Activated CD4-positive, alpha-beta memory T cell treated with anti-CD3 and anti-CD28 coated beads for 36 hours (primary cell): ENCODE results near the gene FLACC1. TPM values are rescaled to one million over a fixed set of nuclear protein-coding genes. Genes with fewer than 3 reads are reported as not detected.
A peak's percentile ranks its signal among the peaks of the same experiment; 100 is the strongest.
"Not testable (repeated sequence)": the region's sequence is repeated elsewhere in the genome, so short reads cannot be mapped to it uniquely, and the experiment has no call there.

Experiments
- CTCF ChIA-PET: fragments of 350-600 bp; sonication (Branson Sonifier 250); formaldehyde crosslinking; loops from one replicate; lab custom pipeline; 2021; ENCODE audit warnings: antibody characterized with exemption, inconsistent platforms; lab: Charles Lee
- POLR2A ChIA-PET: fragments of 350-600 bp; sonication (Branson Sonifier 250); formaldehyde crosslinking; loops from one replicate; lab custom pipeline; 2021; ENCODE audit warnings: antibody characterized with exemption; lab: Charles Lee
- DNase-seq: peaks from one replicate; pipeline ENCODE4 v3.0.0-alpha.2; 2020
- H3K27ac Mint-ChIP-seq: one replicate; pipeline ENCODE4 v1.8.0; 2021; ENCODE audit warnings: mixed read lengths
- H3K27me3 Mint-ChIP-seq: one replicate; pipeline ENCODE4 v1.8.0; 2021; ENCODE audit warnings: mixed read lengths
- H3K36me3 Mint-ChIP-seq: one replicate; pipeline ENCODE4 v1.8.0; 2021; ENCODE audit warnings: mixed read lengths
- H3K4me1 Mint-ChIP-seq: one replicate; pipeline ENCODE4 v1.8.0; 2021; ENCODE audit warnings: low read depth, mixed read lengths
- H3K4me3 Mint-ChIP-seq: one replicate; pipeline ENCODE4 v1.8.0; 2021; ENCODE audit warnings: mild to moderate bottlenecking, mixed read lengths
- H3K9me3 Mint-ChIP-seq: one replicate; pipeline ENCODE4 v1.8.0; 2021; ENCODE audit warnings: mixed read lengths
- intact Hi-C: fragments of 100-400 bp; cut with micrococcal nuclease; formaldehyde crosslinking; loops from one replicate; pipeline ENCODE4 v1.15.1; 2023
- total RNA-seq, 2 experiments: library from RNA; stranded (reverse); gene quantifications; one replicate each; pipeline ENCODE4 v1.2.3, GENCODE V29; 2021

FLACC1 gene
- total RNA-seq, 2 experiments from 2014 or later: 0.63 to 0.67 TPM

- peaks cover 3% of the 10 kb centered on the region for H3K4me1 Mint-ChIP-seq
- ChIA-PET CTCF (interaction anchor here (0.8 kb wide), 1 partner anchor 136 kb away, joined by 3 read pairs; no protein-coding TSS in a partner anchor), POLR2A (no interaction called here)
- H3K9me3 Mint-ChIP-seq: peaks cover 23% of the 10 kb centered on the region
- H3K4me3 Mint-ChIP-seq: no peak overlapping the region
- no peak for DNase-seq
- H3K27ac Mint-ChIP-seq: no peak overlapping the region
- no peaks in the 10 kb centered on the region for H3K27me3 Mint-ChIP-seq
- intact Hi-C loops: loop anchor here (10.0 kb wide), 1 partner anchor 485 kb away; the partner anchor contains the start of genes NIF3L1 and PPIL3
- peaks cover 58% of the 10 kb centered on the region for H3K36me3 Mint-ChIP-seq
Observed at GRCh38 chr2:201369775-201370174, 12.6 kb upstream of the FLACC1 start.

- H3K4me3 Mint-ChIP-seq: not testable (repeated sequence)
Observed at GRCh38 chr2:201369318-201369717, 12.2 kb upstream of the FLACC1 start.

GRCh38 chr2:201366146-201366545 is 9.0 kb upstream of the FLACC1 start:
- no peak for DNase-seq
- H3K9me3 Mint-ChIP-seq: peaks cover 23% of the 10 kb centered on the region
- no peak overlapping the region for H3K4me3 Mint-ChIP-seq
- H3K27me3 Mint-ChIP-seq: no peaks in the 10 kb centered on the region
- CTCF ChIA-PET: interaction anchor here (4.2 kb wide), 1 partner anchor 133 kb away, joined by 50 read pairs; no protein-coding TSS in a partner anchor
- peaks cover 19% of the 10 kb centered on the region for H3K4me1 Mint-ChIP-seq
- no peak overlapping the region for H3K27ac Mint-ChIP-seq
- POLR2A ChIA-PET: no interaction called here
- peaks cover 49% of the 10 kb centered on the region for H3K36me3 Mint-ChIP-seq
- intact Hi-C loops: loop anchor here (10.0 kb wide), 1 partner anchor 481 kb away; the partner anchor contains the start of genes NIF3L1 and PPIL3

More at GRCh38 chr2:201369318-201369717, 12.2 kb upstream of the FLACC1 start:
- DNase-seq, POLR2A ChIA-PET, H3K4me1 Mint-ChIP-seq, H3K27ac Mint-ChIP-seq, H3K27me3 Mint-ChIP-seq: not testable (repeated sequence)
- peaks cover 23% of the 10 kb centered on the region for H3K9me3 Mint-ChIP-seq
- peaks cover 57% of the 10 kb centered on the region for H3K36me3 Mint-ChIP-seq
- CTCF ChIA-PET: interaction anchor here (0.8 kb wide), 1 partner anchor 135 kb away, joined by 3 read pairs; no protein-coding TSS in a partner anchor
- intact Hi-C loops: loop anchor here (10.0 kb wide), 1 partner anchor 485 kb away; the partner anchor contains the start of genes NIF3L1 and PPIL3

GRCh38 chr2:201363857-201364560 is 6.9 kb upstream of the FLACC1 start:
- peaks cover 41% of the 10 kb centered on the region for H3K36me3 Mint-ChIP-seq
- intact Hi-C loops: loop anchor here (1.0 to 10.0 kb wide), 5 partner anchors 106 to 479 kb away; partner anchors contain the start of genes CASP10, NIF3L1 and PPIL3
- ChIA-PET POLR2A (no interaction called here), CTCF (interaction anchor here (0.6 to 4.2 kb wide), 34 partner anchors 10 to 812 kb away, joined by 3 to 50 read pairs (median 4); partner anchors contain the start of genes CASP10 and CASP8)
- H3K4me1 Mint-ChIP-seq: peaks cover 24% of the 10 kb centered on the region
- H3K27ac Mint-ChIP-seq: no peak overlapping the region
- no peak overlapping the region for H3K4me3 Mint-ChIP-seq
- peaks cover 22% of the 10 kb centered on the region for H3K9me3 Mint-ChIP-seq
- H3K27me3 Mint-ChIP-seq: no peaks in the 10 kb centered on the region
- peak; percentile 32 for DNase-seq

GRCh38 chr2:201362396-201362795 is 5.3 kb upstream of the FLACC1 start:
- Mint-ChIP-seq H3K27me3 (no peaks in the 10 kb centered on the region), H3K9me3 (peaks cover 10% of the 10 kb centered on the region), H3K4me1 (peaks cover 28% of the 10 kb centered on the region), H3K27ac (no peak overlapping the region), H3K36me3 (peaks cover 31% of the 10 kb centered on the region), H3K4me3 (no peak overlapping the region)
- intact Hi-C loops: loop anchor here (10.0 kb wide), 1 partner anchor 478 kb away; the partner anchor contains the start of genes NIF3L1 and PPIL3
- no peak for DNase-seq
- ChIA-PET CTCF (interaction anchor here (0.6 to 4.2 kb wide), 4 partner anchors 8 to 129 kb away, joined by 3 to 50 read pairs (median 4); no protein-coding TSS in a partner anchor), POLR2A (no interaction called here)

GRCh38 chr2:201361078-201361733 is 4.1 kb upstream of the FLACC1 start:
- Mint-ChIP-seq H3K27ac (no peak overlapping the region), H3K4me3 (no peak overlapping the region), H3K4me1 (peaks cover 28% of the 10 kb centered on the region), H3K36me3 (peaks cover 21% of the 10 kb centered on the region), H3K9me3 (no peaks in the 10 kb centered on the region), H3K27me3 (no peaks in the 10 kb centered on the region)
- DNase-seq: no peak
- CTCF ChIA-PET: interaction anchor here (1.2 to 2.3 kb wide), 2 partner anchors 129 to 179 kb away, joined by 3 to 11 read pairs; no protein-coding TSS in a partner anchor
- POLR2A ChIA-PET: no interaction called here
- intact Hi-C loops: loop anchor here (10.0 kb wide), 1 partner anchor 476 kb away; the partner anchor contains the start of genes NIF3L1 and PPIL3

- H3K4me3 Mint-ChIP-seq: no peak overlapping the region
- ChIA-PET CTCF (interaction anchor here (1.2 to 2.3 kb wide), 2 partner anchors 128 to 178 kb away, joined by 3 to 11 read pairs; no protein-coding TSS in a partner anchor), POLR2A (no interaction called here)
- intact Hi-C loops: loop anchor here (10.0 kb wide), 1 partner anchor 475 kb away; the partner anchor contains the start of genes NIF3L1 and PPIL3
- H3K36me3 Mint-ChIP-seq: peaks cover 20% of the 10 kb centered on the region
- no peaks in the 10 kb centered on the region for H3K9me3 Mint-ChIP-seq
- H3K27ac Mint-ChIP-seq: no peak overlapping the region
- H3K4me1 Mint-ChIP-seq: peaks cover 28% of the 10 kb centered on the region
- no peaks in the 10 kb centered on the region for H3K27me3 Mint-ChIP-seq
- no peak for DNase-seq
Observed at GRCh38 chr2:201360256-201360655, 3.1 kb upstream of the FLACC1 start.

- intact Hi-C loops: no loop called here
- peak; percentile 58 for DNase-seq
- POLR2A ChIA-PET: no interaction called here
Observed at GRCh38 chr2:201358684-201359083, 1.5 kb upstream of the FLACC1 start.

GRCh38 chr2:201353116-201353515 is 4.0 kb downstream of the FLACC1 start:
- no peaks in the 10 kb centered on the region for H3K36me3 Mint-ChIP-seq
- no peak overlapping the region for H3K4me3 Mint-ChIP-seq
- intact Hi-C loops: no loop called here
- no peaks in the 10 kb centered on the region for H3K4me1 Mint-ChIP-seq
- H3K27ac Mint-ChIP-seq: no peak overlapping the region
- no peak for DNase-seq
- ChIA-PET CTCF (interaction anchor here (0.7 kb wide), 1 partner anchor 104 kb away, joined by 3 read pairs; no protein-coding TSS in a partner anchor), POLR2A (no interaction called here)
- no peaks in the 10 kb centered on the region for H3K9me3 Mint-ChIP-seq
- H3K27me3 Mint-ChIP-seq: no peaks in the 10 kb centered on the region

More at GRCh38 chr2:201358684-201359083, 1.5 kb upstream of the FLACC1 start:
- Mint-ChIP-seq H3K27me3 (no peaks in the 10 kb centered on the region), H3K27ac (no peak overlapping the region), H3K9me3 (no peaks in the 10 kb centered on the region), H3K4me1 (peaks cover 25% of the 10 kb centered on the region), H3K36me3 (peaks cover 13% of the 10 kb centered on the region), H3K4me3 (no peak overlapping the region)
- CTCF ChIA-PET: interaction anchor here (1.0 to 1.2 kb wide), 2 partner anchors 97 to 125 kb away, joined by 3 read pairs; no protein-coding TSS in a partner anchor

- H3K27ac Mint-ChIP-seq: no peak overlapping the region
Observed at GRCh38 chr2:201350879-201351278, 6.3 kb downstream of the FLACC1 start.

GRCh38 chr2:201349601-201350000 is 7.5 kb downstream of the FLACC1 start:
- POLR2A ChIA-PET: no interaction called here
- Mint-ChIP-seq H3K9me3 (no peaks in the 10 kb centered on the region), H3K4me3 (no peak overlapping the region), H3K36me3 (peaks cover 1% of the 10 kb centered on the region), H3K27me3 (no peaks in the 10 kb centered on the region), H3K4me1 (no peaks in the 10 kb centered on the region), H3K27ac (no peak overlapping the region)
- intact Hi-C loops: no loop called here
- CTCF ChIA-PET: interaction anchor here (2.9 kb wide), 1 partner anchor 16 kb away, joined by 6 read pairs; no protein-coding TSS in a partner anchor
- no peak for DNase-seq

More at GRCh38 chr2:201350879-201351278, 6.3 kb downstream of the FLACC1 start:
- no peaks in the 10 kb centered on the region for H3K27me3 Mint-ChIP-seq
- DNase-seq: no peak
- H3K9me3 Mint-ChIP-seq: no peaks in the 10 kb centered on the region
- ChIA-PET POLR2A (no interaction called here), CTCF (interaction anchor here (0.8 to 2.9 kb wide), 3 partner anchors 13 to 119 kb away, joined by 4 to 6 read pairs (median 5); no protein-coding TSS in a partner anchor)
- H3K36me3 Mint-ChIP-seq: peaks cover 1% of the 10 kb centered on the region
- no peak overlapping the region for H3K4me3 Mint-ChIP-seq
- H3K4me1 Mint-ChIP-seq: no peaks in the 10 kb centered on the region
- intact Hi-C loops: no loop called here
